ENCODE data around the gene BHLHE23. TPM values are rescaled to one million over a fixed set of nuclear protein-coding genes. Genes with fewer than 3 reads are reported as not detected.

The BHLHE23 gene
- not detected in 2 replicates for polyA plus RNA-seq

GRCh38 chr20:63006540-63007359 is at the start of gene BHLHE23:
Gene BHLHE23, minus strand, starts transcription at chr20:63006964. Its CDS starts 190 bp downstream, at chr20:63006774.

Other genes starting within 250 kb of the BHLHE23 start
- 1.2 and 1.8 TPM in 2 replicates for gene MRGBP, start 210.5 kb downstream of the BHLHE23 start, polyA plus RNA-seq
- 0.35 and 1.4 TPM in 2 replicates for gene OGFR, start 202.1 kb downstream of the BHLHE23 start, polyA plus RNA-seq
- 1.3 and 1.8 TPM in 2 replicates for gene COL9A3, start 189.9 kb downstream of the BHLHE23 start, polyA plus RNA-seq
- 1.4 and 3.9 TPM in 2 replicates for gene TCFL5, start 145.1 kb downstream of the BHLHE23 start, polyA plus RNA-seq
- 5.7 TPM in 2 replicates for gene DIDO1, start 80.5 kb downstream of the BHLHE23 start, polyA plus RNA-seq
- 6.3 and 9.5 TPM in 2 replicates for gene GID8, start 68.8 kb downstream of the BHLHE23 start, polyA plus RNA-seq
- not detected in 2 replicates for gene SLC17A9, start 54.3 kb downstream of the BHLHE23 start, polyA plus RNA-seq
- 12.3 and 12.9 TPM in 2 replicates for gene YTHDF1, start 209.2 kb upstream of the BHLHE23 start, polyA plus RNA-seq
- not detected in 2 replicates for gene BIRC7, start 228.9 kb upstream of the BHLHE23 start, polyA plus RNA-seq
- gene NKAIN4, start 247.5 kb upstream of the BHLHE23 start, polyA plus RNA-seq = 1.3 and 2.3 TPM in 2 replicates